HEK293 (cell line): ENCODE results near the gene YWHAE.

Experiments
- BCL11A ChIP-seq: fragments of 450-650 bp; formaldehyde crosslinking; IDR thresholded peaks from 2 replicates; pipeline ENCODE4 v1.5.1; 2016; ENCODE audit warnings: low read depth, missing biosample characterization, missing genetic modification characterization
- CTCF ChIP-seq: fragments of 450-650 bp; formaldehyde crosslinking; IDR thresholded peaks from 2 replicates; pipeline ENCODE4 v1.5.1; 2016; ENCODE audit warnings: missing biosample characterization, missing genetic modification characterization
- GLI2 ChIP-seq: fragments of 450-650 bp; formaldehyde crosslinking; IDR thresholded peaks from 2 replicates; pipeline ENCODE4; 2017; ENCODE audit warnings: missing biosample characterization, missing genetic modification characterization, low read depth, borderline replicate concordance
- KLF10 ChIP-seq: fragments of 450-650 bp; IDR thresholded peaks from 2 replicates; pipeline ENCODE4 v1.5.1; 2018; ENCODE audit warnings: missing biosample characterization, mild to moderate bottlenecking, missing genetic modification characterization
- TCF7L2 ChIP-seq: IDR thresholded peaks from 2 replicates; pipeline ENCODE4 v1.6.1; 2011; ENCODE audit warnings: low read depth, mild to moderate bottlenecking, inconsistent platforms, low read length, moderate library complexity, borderline replicate concordance
- YY1 ChIP-seq: fragments of 450-650 bp; formaldehyde crosslinking; IDR thresholded peaks from 2 replicates; pipeline ENCODE4 v1.5.1; 2018; ENCODE audit warnings: missing biosample characterization, missing genetic modification characterization
- ZFP3 ChIP-seq: fragments of 450-650 bp; formaldehyde crosslinking; IDR thresholded peaks from 2 replicates; pipeline ENCODE4 v1.5.1; 2016; ENCODE audit warnings: low read depth, missing biosample characterization, missing genetic modification characterization
- ZNF112 ChIP-seq: fragments of 450-650 bp; formaldehyde crosslinking; IDR thresholded peaks from 2 replicates; pipeline ENCODE4 v1.5.0; 2017; ENCODE audit warnings: missing biosample characterization, missing genetic modification characterization
- ZSCAN18 ChIP-seq: fragments of 450-650 bp; formaldehyde crosslinking; IDR thresholded peaks from 2 replicates; pipeline ENCODE4 v1.5.1; 2016; ENCODE audit warnings: missing biosample characterization, missing genetic modification characterization
- ZSCAN30 ChIP-seq: fragments of 450-650 bp; IDR thresholded peaks from 2 replicates; pipeline ENCODE4 v1.5.1; 2018; ENCODE audit warnings: missing biosample characterization, mild to moderate bottlenecking, missing genetic modification characterization, moderate library complexity
- TF ChIP-seq, protein P1 (sequence below): fragments of 450-650 bp; formaldehyde crosslinking; IDR thresholded peaks from 2 replicates; pipeline ENCODE4 v1.5.1; 2017; ENCODE audit warnings: missing biosample characterization, missing genetic modification characterization
- TF ChIP-seq, protein P2 (sequence below): fragments of 450-650 bp; formaldehyde crosslinking; IDR thresholded peaks from 2 replicates; pipeline ENCODE4 v1.5.1; 2016; ENCODE audit warnings: missing biosample characterization, missing genetic modification characterization
- TF ChIP-seq, protein P3 (sequence below): fragments of 450-650 bp; formaldehyde crosslinking; IDR thresholded peaks from 2 replicates; pipeline ENCODE4 v1.5.1; 2016; ENCODE audit warnings: missing biosample characterization, missing genetic modification characterization

GRCh38 chr17:1373707-1374237 lies 26.2 kb downstream of the YWHAE start:
- TF ChIP-seq BCL11A (tag by site-specific recombination), result no peak
- TF ChIP-seq GLI2 (tag by site-specific recombination), result no peak
- TF ChIP-seq TCF7L2, result no peak
- TF ChIP-seq ZFP3 (tag by site-specific recombination), result no peak
- TF ChIP-seq, protein P1, sequence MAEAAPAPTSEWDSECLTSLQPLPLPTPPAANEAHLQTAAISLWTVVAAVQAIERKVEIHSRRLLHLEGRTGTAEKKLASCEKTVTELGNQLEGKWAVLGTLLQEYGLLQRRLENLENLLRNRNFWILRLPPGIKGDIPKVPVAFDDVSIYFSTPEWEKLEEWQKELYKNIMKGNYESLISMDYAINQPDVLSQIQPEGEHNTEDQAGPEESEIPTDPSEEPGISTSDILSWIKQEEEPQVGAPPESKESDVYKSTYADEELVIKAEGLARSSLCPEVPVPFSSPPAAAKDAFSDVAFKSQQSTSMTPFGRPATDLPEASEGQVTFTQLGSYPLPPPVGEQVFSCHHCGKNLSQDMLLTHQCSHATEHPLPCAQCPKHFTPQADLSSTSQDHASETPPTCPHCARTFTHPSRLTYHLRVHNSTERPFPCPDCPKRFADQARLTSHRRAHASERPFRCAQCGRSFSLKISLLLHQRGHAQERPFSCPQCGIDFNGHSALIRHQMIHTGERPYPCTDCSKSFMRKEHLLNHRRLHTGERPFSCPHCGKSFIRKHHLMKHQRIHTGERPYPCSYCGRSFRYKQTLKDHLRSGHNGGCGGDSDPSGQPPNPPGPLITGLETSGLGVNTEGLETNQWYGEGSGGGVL (tag by site-specific recombination), result no peak
- TF ChIP-seq ZSCAN18 (tag by site-specific recombination), result no peak
- no peak for TF ChIP-seq YY1
- no peak for TF ChIP-seq CTCF (tag by site-specific recombination)
- TF ChIP-seq, protein P2, sequence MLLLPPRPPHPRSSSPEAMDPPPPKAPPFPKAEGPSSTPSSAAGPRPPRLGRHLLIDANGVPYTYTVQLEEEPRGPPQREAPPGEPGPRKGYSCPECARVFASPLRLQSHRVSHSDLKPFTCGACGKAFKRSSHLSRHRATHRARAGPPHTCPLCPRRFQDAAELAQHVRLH (tag by site-specific recombination), result no peak
- no peak for TF ChIP-seq ZNF112 (tag by site-specific recombination)
- no peak for TF ChIP-seq ZSCAN30 (tag by site-specific recombination)
- TF ChIP-seq, protein P3, sequence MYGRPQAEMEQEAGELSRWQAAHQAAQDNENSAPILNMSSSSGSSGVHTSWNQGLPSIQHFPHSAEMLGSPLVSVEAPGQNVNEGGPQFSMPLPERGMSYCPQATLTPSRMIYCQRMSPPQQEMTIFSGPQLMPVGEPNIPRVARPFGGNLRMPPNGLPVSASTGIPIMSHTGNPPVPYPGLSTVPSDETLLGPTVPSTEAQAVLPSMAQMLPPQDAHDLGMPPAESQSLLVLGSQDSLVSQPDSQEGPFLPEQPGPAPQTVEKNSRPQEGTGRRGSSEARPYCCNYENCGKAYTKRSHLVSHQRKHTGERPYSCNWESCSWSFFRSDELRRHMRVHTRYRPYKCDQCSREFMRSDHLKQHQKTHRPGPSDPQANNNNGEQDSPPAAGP, result no peak
- TF ChIP-seq KLF10 (tag by site-specific recombination), result no peak
